ENCODE measurements around the gene ZNF689.

The ZNF689 gene

DNA sequence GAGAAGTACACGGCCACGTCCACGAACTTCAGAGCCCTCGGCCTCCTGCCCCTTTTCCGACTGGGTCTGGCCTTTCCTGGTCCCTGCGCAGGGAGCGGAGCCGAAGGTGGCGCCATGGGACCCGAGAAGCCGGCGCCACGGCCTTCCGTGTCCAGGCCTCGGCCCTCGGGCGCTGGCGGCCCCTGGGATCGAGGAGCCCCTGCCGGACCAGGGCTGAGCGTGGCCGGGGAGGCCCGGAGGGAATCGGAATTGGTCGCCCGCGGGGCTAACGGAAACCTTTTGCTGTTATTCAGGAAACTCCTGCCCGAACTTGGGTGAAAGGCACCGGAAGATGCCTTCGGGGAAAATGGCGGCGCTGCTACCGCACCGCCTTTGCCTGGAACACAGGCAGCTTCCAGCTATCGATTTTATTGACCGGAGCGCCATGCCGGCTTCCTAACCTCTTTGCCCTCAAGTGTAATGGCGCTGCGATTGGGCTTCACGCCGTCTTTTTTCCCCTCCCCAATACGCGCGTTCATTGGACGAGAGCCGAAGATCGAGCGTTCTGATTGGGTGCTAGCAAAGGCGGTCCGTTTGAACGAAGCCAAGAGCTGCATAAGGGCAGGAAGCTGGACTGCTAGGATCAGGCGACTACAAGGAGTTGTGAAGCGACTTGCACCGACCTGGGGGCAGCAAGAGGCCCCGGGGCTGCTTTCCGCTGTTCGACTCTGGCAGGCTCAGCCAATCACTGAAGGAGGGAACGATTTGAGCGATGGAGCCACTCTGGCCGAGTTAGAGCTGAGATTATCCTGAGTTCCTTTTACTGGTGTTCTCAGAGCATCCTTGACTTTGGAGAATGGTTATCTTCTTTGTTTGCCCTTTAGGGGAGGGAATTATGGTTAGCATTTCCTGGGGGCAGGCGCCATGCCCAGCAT lies at the start of gene ZNF689:
ZNF689 (minus strand) TSS at position 464 of the 914 bp plus-strand sequence; CDS start at position 116, 348 bp downstream.
- H3K27ac Mint-ChIP-seq, result peak within 1 kb of the TSS; percentile 96
- H3K27me3 Mint-ChIP-seq, result no peaks in the 10 kb centered on the region
- H3K9me3 Mint-ChIP-seq, result no peaks in the 10 kb centered on the region
- H3K4me3 Mint-ChIP-seq, result peak within 1 kb of the TSS; percentile 84
- peaks cover 20% of the 10 kb centered on the region for H3K4me1 Mint-ChIP-seq (ENCODE audit: low read depth)
- H3K36me3 Mint-ChIP-seq (ENCODE audit: low read depth), result peaks cover 22% of the 10 kb centered on the region

DNA sequence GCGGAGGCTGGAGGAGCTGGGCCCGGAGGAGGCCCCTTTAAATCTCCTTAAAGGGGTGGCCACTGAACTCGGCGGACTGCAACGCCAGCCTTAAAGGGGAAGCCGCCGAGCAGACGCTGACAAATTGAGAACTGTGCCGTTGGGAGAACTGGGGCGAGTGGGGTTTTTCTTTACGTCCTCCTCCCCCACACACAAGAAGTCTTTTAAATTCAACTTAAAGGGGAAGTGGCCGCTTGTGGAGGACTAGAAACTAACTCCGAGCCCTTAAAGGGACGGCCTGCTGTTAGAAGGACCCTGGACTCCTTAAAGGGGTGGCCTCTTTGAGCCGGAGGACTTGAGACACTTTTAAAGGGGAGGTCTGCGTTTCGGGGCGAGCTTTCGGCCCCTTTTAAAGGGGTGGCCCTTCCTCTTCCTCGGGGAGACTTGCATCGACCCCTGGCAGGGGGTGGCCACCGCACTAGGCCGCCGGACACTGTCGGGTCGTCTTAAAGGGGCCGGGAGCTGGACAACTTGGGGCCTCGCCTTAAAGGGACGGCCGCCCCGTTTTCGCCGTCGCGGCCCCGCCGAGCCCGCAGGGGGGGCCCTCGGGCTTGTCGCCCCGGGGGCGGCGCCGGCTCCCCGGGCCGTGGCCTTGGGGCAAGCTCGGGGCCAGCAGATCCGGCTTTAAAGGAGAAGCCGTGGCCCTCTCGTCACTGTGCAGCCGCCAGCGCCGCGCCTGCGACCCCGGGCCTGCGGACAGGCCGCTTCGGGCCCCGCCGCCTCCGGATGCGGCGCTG lies 48.7 kb upstream of the ZNF689 start:
- peaks cover 61% of the 10 kb centered on the region for H3K36me3 Mint-ChIP-seq (ENCODE audit: low read depth)

DNA sequence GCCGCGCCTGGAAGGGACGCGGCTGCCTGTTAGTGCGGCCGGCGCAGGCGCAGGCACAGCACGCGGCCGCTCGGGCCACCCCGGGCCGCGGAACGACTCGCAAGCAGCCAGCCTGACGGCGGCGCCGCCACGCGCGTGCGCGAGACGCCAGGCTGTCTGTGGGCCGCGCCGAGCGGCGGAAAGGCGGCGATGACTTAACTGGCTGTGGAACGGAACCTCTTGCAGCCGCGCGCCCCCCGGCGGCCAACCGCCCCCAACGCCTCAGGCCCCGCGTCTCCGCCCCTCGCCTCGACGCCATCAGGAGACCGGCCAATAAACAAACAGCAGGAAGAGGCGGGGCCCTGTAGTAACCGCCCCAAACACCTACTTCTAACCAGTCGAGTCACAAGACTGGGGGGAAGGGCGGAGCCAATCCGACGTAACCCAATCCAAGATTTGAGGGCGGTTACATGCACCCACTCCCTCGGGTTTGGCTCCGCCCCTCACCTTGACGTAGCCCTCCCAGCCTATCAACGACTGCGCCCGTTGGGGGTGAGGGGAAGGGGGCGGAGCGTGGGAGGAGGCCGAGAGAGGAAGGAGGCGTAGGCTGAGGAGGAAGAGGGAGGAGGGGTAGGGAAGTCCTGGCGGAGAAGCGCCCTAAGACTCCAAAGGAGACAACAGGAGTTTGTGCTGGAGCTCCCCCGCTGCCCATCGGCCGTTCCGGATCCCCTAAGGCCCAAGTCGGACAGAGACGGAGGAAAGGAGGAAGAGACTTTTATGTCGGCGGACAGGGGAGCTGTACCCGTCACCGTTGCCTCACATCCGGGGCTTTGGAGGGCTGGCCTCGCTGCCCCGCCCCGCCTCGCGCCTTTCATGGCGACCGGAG lies 47.9 kb upstream of the ZNF689 start, which contains the start of gene FBRS:
FBRS (plus strand) TSS at position 566 of the 865 bp plus-strand sequence. CDS start 1,088 bp downstream, outside the sequence.
- Mint-ChIP-seq H3K36me3 (ENCODE audit: low read depth) (peaks cover 54% of the 10 kb centered on the region), H3K4me3 (peak within 1 kb of the TSS; percentile 91), H3K27ac (peak within 1 kb of the TSS; percentile 99), H3K27me3 (no peaks in the 10 kb centered on the region), H3K9me3 (no peaks in the 10 kb centered on the region), H3K4me1 (ENCODE audit: low read depth) (peaks cover 50% of the 10 kb centered on the region)

More for the DNA sequence above, 48.7 kb upstream of the ZNF689 start:
- H3K9me3 Mint-ChIP-seq, result no peaks in the 10 kb centered on the region
- peak overlapping the region; percentile 99 for H3K27ac Mint-ChIP-seq
- peaks cover 54% of the 10 kb centered on the region for H3K4me1 Mint-ChIP-seq (ENCODE audit: low read depth)
- H3K4me3 Mint-ChIP-seq, result peak overlapping the region; percentile 91
- no peaks in the 10 kb centered on the region for H3K27me3 Mint-ChIP-seq

DNA sequence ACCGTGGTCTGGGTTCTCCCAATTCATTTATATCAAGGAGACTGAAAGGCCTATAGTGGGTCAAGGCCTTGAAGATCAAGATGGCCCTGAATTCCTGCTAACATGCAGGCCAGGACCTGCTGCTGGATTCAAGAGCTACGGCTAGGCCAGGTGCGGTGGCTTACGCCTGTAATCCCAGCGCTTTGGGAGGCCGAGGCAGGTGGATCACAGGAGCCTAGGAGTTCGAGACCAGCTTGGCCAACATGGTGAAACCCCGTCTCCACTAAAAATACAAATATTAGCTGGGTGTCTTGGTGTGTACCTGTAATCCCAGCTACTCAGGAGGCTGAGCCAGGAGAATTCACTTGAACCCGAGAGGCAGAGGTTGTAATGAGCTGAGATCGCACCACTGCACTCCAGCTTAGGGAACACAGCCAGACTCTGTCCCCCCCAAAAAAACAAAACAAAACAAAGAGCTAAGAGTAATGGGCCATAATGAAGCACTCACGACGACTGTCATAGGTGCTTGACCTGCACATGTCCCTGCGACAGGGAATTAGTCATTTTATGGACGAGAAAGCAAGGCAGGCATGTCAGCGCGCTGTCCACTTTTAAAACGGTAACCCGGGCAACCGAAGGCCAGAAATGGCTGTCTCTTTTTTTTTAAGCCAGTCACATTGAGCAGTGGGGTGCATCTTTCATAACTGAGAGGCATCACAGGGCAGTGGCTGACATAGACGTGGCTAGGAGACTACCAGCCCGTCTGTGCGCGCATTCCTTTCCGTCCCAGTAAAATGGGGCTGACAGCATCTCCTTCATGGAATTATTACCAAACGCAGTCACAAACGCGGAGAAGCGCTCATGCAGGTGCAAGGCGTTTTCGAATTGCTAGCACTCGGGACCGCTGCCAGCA lies 47.0 kb upstream of the ZNF689 start:
- H3K4me1 Mint-ChIP-seq (ENCODE audit: low read depth), result peaks cover 51% of the 10 kb centered on the region
- no peaks in the 10 kb centered on the region for H3K27me3 Mint-ChIP-seq

DNA sequence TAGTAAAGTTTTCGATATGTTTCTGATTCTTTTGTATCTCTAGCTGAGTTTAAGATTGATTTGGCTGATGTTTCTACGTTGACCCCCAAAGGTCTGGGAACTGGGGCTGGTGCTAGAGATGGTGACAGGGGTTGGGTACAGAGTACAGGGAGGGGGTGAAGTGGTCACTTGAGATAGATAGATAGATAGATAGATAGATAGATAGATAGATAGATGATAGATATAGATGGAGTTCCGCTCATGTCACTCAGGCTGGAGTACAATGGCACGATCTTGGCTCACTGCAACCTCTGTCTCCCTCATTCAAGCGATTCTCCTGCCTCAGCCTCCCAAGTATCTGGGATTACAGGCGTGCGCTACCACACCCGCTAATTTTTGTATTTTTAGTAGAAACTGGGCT lies 46.2 kb upstream of the ZNF689 start:
- H3K27ac Mint-ChIP-seq, result peak overlapping the region; percentile 45
- peaks cover 52% of the 10 kb centered on the region for H3K36me3 Mint-ChIP-seq (ENCODE audit: low read depth)
- H3K9me3 Mint-ChIP-seq, result no peaks in the 10 kb centered on the region
- H3K4me1 Mint-ChIP-seq (ENCODE audit: low read depth), result peaks cover 49% of the 10 kb centered on the region
- H3K4me3 Mint-ChIP-seq, result no peak overlapping the region
- H3K27me3 Mint-ChIP-seq, result no peaks in the 10 kb centered on the region

More for the DNA sequence above, 47.0 kb upstream of the ZNF689 start:
- peaks cover 58% of the 10 kb centered on the region for H3K36me3 Mint-ChIP-seq (ENCODE audit: low read depth)
- H3K27ac Mint-ChIP-seq, result peak overlapping the region; percentile 94
- H3K4me3 Mint-ChIP-seq, result peak overlapping the region; percentile 82
- no peaks in the 10 kb centered on the region for H3K9me3 Mint-ChIP-seq

DNA sequence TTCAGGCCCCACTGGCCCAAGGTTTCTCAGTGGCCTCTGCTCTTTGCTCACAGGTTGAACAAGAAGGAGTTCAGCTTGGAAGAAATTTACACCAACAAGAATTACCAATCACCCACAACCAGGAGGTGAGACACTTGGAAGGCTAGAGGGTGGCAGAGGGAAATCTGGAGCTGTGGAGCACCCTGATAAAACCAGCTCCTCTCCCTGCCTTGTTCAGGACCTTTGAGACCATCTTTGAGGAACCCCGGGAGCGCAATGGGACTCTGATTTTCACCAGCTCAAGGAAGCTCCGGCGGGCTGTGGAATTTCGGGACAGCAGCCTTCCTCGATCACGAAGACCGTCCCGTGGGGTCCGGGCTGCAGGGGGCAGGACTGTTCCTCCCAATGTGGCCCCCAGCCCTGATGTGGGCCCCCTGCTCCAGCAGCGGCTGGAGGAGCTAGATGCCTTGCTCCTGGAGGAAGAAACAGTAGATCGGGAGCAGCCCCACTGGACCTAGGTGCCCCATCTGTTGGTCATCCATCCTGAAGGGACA lies 45.7 kb upstream of the ZNF689 start:
- Mint-ChIP-seq H3K36me3 (ENCODE audit: low read depth) (peaks cover 47% of the 10 kb centered on the region), H3K4me3 (no peak overlapping the region), H3K9me3 (no peaks in the 10 kb centered on the region), H3K27ac (no peak overlapping the region), H3K4me1 (ENCODE audit: low read depth) (peaks cover 44% of the 10 kb centered on the region), H3K27me3 (no peaks in the 10 kb centered on the region)

DNA sequence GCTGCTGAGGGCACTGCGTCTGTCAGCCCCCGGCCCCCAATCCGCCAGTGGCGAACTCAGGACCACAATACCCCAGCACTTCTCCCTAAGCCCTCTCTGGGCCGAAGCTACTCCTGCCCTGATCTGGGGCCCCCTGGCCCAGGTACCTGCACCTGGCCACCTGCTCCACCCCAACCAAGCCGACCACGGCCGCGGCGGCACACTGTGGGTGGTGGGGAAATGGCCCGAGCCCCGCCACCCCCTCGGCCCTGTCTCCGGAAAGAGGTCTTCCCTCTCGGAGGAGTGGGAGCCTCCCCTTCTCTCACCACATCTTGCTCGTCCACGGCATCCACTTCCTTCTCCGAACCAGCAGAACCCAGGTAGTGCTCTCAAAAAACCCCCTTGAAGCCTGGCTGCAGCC lies 44.7 kb upstream of the ZNF689 start:
- no peak overlapping the region for H3K4me3 Mint-ChIP-seq
- peaks cover 41% of the 10 kb centered on the region for H3K36me3 Mint-ChIP-seq (ENCODE audit: low read depth)
- H3K9me3 Mint-ChIP-seq, result no peaks in the 10 kb centered on the region
- H3K27ac Mint-ChIP-seq, result no peak overlapping the region
- peaks cover 45% of the 10 kb centered on the region for H3K4me1 Mint-ChIP-seq (ENCODE audit: low read depth)
- no peaks in the 10 kb centered on the region for H3K27me3 Mint-ChIP-seq

DNA sequence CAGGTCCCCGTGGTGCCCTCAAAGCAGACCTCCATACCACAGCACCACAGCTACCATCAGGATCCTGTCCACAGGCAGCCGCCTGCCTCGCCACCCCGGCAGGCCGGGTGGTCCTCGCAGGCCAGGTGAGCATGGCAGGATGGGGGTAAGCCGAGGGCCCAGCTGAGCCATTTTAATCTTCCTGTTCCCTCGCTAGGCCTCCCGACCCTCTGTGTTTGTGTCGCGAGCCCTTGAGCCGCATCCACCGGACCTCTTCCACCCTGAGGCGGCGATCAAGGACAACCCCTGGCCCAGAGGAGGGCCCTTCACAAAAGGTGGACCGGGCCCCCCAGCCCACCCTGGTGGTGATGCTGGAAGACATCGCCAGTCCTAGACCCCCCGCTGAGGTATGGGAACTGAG lies 42.5 kb upstream of the ZNF689 start:
- Mint-ChIP-seq H3K27me3 (no peaks in the 10 kb centered on the region), H3K4me3 (peak overlapping the region; percentile 98), H3K27ac (peak overlapping the region; percentile 81), H3K9me3 (no peaks in the 10 kb centered on the region), H3K36me3 (ENCODE audit: low read depth) (peaks cover 41% of the 10 kb centered on the region), H3K4me1 (ENCODE audit: low read depth) (peaks cover 52% of the 10 kb centered on the region)

DNA sequence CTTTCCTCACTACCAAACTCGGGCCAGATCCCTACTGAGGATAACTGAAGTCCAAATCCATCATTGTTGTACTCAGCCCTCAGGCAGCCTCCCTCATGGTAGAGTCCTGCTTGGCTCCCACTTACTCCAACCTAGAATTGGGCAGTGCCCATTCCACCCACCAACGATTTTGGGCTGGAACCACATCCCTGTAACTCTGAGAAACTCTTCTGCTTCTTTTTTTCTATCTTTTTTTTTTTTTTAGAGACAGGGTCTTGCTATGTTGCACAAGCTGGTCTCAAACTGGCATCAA lies 41.8 kb upstream of the ZNF689 start:
- Mint-ChIP-seq H3K36me3 (ENCODE audit: low read depth) (peaks cover 35% of the 10 kb centered on the region), H3K4me3 (peak overlapping the region; percentile 98), H3K27ac (peak overlapping the region; percentile 81), H3K27me3 (no peaks in the 10 kb centered on the region), H3K9me3 (no peaks in the 10 kb centered on the region), H3K4me1 (ENCODE audit: low read depth) (peaks cover 44% of the 10 kb centered on the region)

DNA sequence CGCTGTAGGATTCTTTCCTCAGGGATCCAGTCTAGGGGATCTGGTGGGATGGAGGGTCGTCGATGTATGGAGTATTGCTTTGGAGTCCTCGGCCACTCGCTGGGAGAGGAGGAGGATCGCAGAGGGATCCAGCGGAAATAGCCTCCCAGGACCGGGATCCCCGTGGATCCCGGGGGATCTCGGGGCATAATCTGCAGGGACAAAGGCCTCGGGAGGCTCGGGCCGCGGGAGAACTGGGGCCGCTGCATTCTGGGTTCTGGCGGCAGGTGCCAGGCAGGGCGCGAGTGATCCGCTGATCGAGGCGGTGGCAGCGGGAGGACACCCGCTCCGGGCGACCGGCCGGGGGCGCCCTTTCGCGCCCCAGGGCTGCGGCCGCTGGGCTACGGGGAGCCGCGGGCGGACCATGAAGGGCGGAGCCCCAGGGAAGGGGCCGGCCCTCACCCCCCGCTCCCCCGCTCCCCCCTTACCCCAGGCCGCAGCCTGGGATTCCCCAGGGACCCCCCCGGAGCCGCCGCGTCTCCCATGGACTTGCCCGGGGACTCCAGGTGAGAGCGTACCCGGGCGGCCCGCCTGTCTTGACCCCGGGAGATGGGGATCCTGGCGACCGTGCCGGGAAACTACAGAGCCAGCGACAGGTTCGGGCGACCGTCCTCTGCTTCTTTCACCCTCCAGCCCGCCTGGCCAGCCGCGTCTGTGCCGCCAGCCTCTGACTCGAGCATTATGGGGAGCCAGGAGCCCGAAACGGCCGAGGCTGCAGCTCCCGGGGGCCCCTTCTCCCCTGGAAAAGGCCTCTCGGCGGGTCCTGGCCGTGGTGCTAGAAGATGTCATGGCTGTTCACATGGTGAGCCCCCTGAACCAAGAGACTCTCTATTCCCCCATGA lies 41.2 kb upstream of the ZNF689 start:
- peaks cover 32% of the 10 kb centered on the region for H3K36me3 Mint-ChIP-seq (ENCODE audit: low read depth)
- H3K4me1 Mint-ChIP-seq (ENCODE audit: low read depth), result peaks cover 39% of the 10 kb centered on the region
- H3K4me3 Mint-ChIP-seq, result peak overlapping the region; percentile 98
- H3K27ac Mint-ChIP-seq, result peak overlapping the region; percentile 98
- H3K27me3 Mint-ChIP-seq, result no peaks in the 10 kb centered on the region
- H3K9me3 Mint-ChIP-seq, result no peaks in the 10 kb centered on the region

DNA sequence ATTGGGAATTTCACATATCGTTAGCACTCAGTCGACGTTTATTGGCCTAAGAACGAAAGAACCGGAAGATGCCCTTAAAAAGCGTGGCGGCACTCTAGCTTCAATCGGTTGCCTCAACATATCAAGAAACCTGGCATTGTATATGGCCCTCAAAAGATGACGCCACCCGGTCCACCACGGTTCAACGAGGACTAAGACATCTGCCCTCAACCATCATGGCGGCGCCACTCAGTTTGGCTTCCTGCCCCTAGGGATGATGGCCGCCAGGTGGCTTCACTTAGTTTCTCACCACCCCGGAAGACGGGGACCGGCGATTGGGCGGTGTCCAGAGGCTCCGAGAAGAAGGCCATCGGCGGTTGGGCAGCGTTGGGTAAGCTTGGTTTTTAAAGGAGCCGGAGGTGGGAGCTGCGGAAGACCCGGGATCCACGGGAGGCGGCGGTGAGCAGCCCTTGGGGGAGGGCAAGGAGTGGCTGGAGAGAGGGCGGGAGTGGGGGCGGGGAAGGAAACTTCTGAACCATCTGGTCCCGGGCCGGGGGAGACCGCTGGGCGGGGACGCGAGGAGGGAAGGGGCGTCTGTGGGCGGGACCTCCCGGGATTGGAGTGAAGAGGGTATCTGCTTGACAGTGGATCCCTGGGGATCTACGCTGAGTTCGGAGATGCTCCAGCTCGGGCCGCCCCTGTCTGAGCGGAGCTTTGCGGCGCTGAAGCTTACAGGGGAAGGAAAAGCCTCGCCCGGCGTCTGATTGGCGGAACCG lies 40.4 kb upstream of the ZNF689 start, which contains the start of gene PRR14:
PRR14 (plus strand) TSS at position 592 of the 755 bp plus-strand sequence. CDS start 686 bp downstream, outside the sequence.
- peak within 1 kb of the TSS; percentile 98 for H3K4me3 Mint-ChIP-seq
- peaks cover 32% of the 10 kb centered on the region for H3K4me1 Mint-ChIP-seq (ENCODE audit: low read depth)
- peak within 1 kb of the TSS; percentile 98 for H3K27ac Mint-ChIP-seq
- peaks cover 23% of the 10 kb centered on the region for H3K36me3 Mint-ChIP-seq (ENCODE audit: low read depth)
- H3K9me3 Mint-ChIP-seq, result no peaks in the 10 kb centered on the region
- H3K27me3 Mint-ChIP-seq, result no peaks in the 10 kb centered on the region

DNA sequence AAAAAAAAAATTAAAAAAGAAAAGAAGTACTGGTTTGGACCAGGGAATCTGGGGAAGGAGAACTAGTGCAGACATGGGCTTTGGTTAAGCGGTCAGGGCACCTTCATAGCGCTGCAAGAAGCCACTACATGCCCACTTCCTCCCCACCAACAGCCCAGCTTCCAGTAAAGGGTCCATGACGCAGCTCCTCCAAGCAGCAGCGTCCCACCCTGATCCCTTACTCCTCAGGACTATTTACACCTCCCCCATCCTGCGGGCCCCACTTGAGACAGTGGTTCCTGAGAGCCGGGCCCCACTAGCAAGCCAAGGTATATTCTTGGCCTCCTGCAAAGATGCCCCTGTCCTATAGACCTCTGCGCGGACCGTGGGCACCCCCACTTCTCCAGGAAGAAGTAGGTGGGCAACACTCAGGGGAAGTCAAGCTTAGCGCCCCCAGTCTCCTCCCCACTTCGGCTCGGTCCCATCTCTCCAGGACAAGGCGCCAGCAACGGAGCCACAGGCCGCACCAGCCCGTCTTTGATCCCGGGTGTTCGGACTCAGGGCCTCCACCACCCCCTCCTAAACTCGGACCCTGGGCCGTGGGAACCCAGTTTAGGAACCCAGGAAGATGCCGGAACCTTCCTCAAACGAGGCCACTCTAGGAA lies 39.7 kb upstream of the ZNF689 start:
- H3K27ac Mint-ChIP-seq, result peak overlapping the region; percentile 98
- no peaks in the 10 kb centered on the region for H3K27me3 Mint-ChIP-seq
- H3K4me3 Mint-ChIP-seq, result peak overlapping the region; percentile 98
- H3K4me1 Mint-ChIP-seq (ENCODE audit: low read depth), result peaks cover 32% of the 10 kb centered on the region
- peaks cover 19% of the 10 kb centered on the region for H3K36me3 Mint-ChIP-seq (ENCODE audit: low read depth)
- no peaks in the 10 kb centered on the region for H3K9me3 Mint-ChIP-seq

All from stimulated activated naive CD8-positive, alpha-beta T cell treated with anti-CD3 and anti-CD28 coated beads, Interleukin-15, Interleukin-2, amounts not matched to agents 100 ng/mL and 50 ng/mL, for 24 hours (primary cell).